Hepatic stellate cell (primary cell): ENCODE results near the gene PSTPIP1.
A peak's percentile ranks its signal among the peaks of the same experiment; 100 is the strongest.
"Not testable (repeated sequence)": the region's sequence is repeated elsewhere in the genome, so short reads cannot be mapped to it uniquely, and the experiment has no call there.

ENCODE experiments used
- DNase-seq: peaks from one replicate; pipeline ENCODE4 v3.0.0; 2011; ENCODE audit warnings: low spot score

Gene PSTPIP1

GRCh38 chr15:76994971-76995945 lies at the start of gene PSTPIP1:
PSTPIP1 (plus strand) TSS chr15:76995126; CDS start chr15:76995574, 448 bp downstream.
- no peak for DNase-seq

GRCh38 chr15:76945494-76946093 lies 49.3 kb upstream of the PSTPIP1 start:
- no peak for DNase-seq

- DNase-seq, result no peak
These were observed 47.5 kb upstream of the PSTPIP1 start for GRCh38 chr15:76947454-76947853.

- no peak for DNase-seq
These were observed 43.7 kb upstream of the PSTPIP1 start for GRCh38 chr15:76951220-76951619.

GRCh38 chr15:76953913-76954312 lies 41.0 kb upstream of the PSTPIP1 start:
- DNase-seq, result no peak

- no peak for DNase-seq
These were observed 40.2 kb upstream of the PSTPIP1 start for GRCh38 chr15:76954744-76955143.

GRCh38 chr15:76961268-76962011 lies 33.5 kb upstream of the PSTPIP1 start:
- no peak for DNase-seq

GRCh38 chr15:76962337-76963013 lies 32.5 kb upstream of the PSTPIP1 start:
- DNase-seq, result no peak

GRCh38 chr15:76963596-76963995 lies 31.3 kb upstream of the PSTPIP1 start:
- no peak for DNase-seq

GRCh38 chr15:76964157-76964556 lies 30.8 kb upstream of the PSTPIP1 start:
- no peak for DNase-seq

- not testable (repeated sequence) for DNase-seq
These were observed 28.9 kb upstream of the PSTPIP1 start for GRCh38 chr15:76966051-76966450.

- no peak for DNase-seq
These were observed 27.9 kb upstream of the PSTPIP1 start for GRCh38 chr15:76967067-76967466.

GRCh38 chr15:76968306-76968705 lies 26.6 kb upstream of the PSTPIP1 start:
- DNase-seq, result no peak

GRCh38 chr15:76972389-76973361 lies 22.3 kb upstream of the PSTPIP1 start:
- peak; percentile 42 for DNase-seq

GRCh38 chr15:76973362-76973743 lies 21.6 kb upstream of the PSTPIP1 start:
- DNase-seq, result peak; percentile 43

- DNase-seq, result no peak
These were observed 21.0 kb upstream of the PSTPIP1 start for GRCh38 chr15:76973906-76974305.

- no peak for DNase-seq
These were observed 20.4 kb upstream of the PSTPIP1 start for GRCh38 chr15:76974456-76975036.

- no peak for DNase-seq
These were observed 18.8 kb upstream of the PSTPIP1 start for GRCh38 chr15:76976141-76976540.

- no peak for DNase-seq
These were observed 18.2 kb upstream of the PSTPIP1 start for GRCh38 chr15:76976572-76977270.
